C4-2B (cell line): ENCODE data around the gene IL21.

ENCODE experiments used
- H3K27ac ChIP-seq: fragments of 450-650 bp; 2 replicates; pipeline ENCODE4 v1.5.1; 2017
- ZFX ChIP-seq: fragments of 450-650 bp; IDR thresholded peaks from 2 replicates; pipeline ENCODE4 v1.6.1; 2017
- TF ChIP-seq, protein P1 (sequence below): fragments of 450-650 bp; conservative IDR thresholded peaks from 2 replicates; pipeline ENCODE4 v1.5.1; 2017; ENCODE audit warnings: mild to moderate bottlenecking

Gene IL21

GRCh38 chr4:122602277-122603142 is 18.4 kb downstream of the IL21 start:
- no peak for TF ChIP-seq ZFX
- TF ChIP-seq, protein P1, sequence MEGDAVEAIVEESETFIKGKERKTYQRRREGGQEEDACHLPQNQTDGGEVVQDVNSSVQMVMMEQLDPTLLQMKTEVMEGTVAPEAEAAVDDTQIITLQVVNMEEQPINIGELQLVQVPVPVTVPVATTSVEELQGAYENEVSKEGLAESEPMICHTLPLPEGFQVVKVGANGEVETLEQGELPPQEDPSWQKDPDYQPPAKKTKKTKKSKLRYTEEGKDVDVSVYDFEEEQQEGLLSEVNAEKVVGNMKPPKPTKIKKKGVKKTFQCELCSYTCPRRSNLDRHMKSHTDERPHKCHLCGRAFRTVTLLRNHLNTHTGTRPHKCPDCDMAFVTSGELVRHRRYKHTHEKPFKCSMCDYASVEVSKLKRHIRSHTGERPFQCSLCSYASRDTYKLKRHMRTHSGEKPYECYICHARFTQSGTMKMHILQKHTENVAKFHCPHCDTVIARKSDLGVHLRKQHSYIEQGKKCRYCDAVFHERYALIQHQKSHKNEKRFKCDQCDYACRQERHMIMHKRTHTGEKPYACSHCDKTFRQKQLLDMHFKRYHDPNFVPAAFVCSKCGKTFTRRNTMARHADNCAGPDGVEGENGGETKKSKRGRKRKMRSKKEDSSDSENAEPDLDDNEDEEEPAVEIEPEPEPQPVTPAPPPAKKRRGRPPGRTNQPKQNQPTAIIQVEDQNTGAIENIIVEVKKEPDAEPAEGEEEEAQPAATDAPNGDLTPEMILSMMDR = peak; percentile 71
- no peak overlapping the region for H3K27ac ChIP-seq

DNA sequence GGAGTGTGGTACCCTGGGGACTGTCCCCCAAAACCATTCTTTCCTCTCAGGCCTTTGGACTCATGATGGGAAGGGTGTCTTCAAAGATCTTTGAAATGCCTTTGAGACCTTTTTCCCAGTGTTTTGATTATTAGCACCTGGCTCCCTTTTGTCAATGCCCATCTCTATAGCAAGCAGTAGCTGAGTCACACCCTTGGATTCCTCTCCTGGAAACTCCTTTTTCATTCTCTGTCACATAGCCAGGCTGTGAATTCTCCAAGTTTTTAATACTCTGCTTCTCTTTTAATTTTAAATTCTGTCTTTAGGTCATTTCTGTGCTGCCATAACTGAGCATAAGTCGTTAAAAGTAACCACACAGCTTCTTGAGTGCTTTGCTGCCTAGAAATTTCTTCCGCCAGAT is 29.7 kb downstream of the IL21 start:
- TF ChIP-seq ZFX = no peak
- TF ChIP-seq, protein P1 = no peak
- H3K27ac ChIP-seq = no peak overlapping the region

DNA sequence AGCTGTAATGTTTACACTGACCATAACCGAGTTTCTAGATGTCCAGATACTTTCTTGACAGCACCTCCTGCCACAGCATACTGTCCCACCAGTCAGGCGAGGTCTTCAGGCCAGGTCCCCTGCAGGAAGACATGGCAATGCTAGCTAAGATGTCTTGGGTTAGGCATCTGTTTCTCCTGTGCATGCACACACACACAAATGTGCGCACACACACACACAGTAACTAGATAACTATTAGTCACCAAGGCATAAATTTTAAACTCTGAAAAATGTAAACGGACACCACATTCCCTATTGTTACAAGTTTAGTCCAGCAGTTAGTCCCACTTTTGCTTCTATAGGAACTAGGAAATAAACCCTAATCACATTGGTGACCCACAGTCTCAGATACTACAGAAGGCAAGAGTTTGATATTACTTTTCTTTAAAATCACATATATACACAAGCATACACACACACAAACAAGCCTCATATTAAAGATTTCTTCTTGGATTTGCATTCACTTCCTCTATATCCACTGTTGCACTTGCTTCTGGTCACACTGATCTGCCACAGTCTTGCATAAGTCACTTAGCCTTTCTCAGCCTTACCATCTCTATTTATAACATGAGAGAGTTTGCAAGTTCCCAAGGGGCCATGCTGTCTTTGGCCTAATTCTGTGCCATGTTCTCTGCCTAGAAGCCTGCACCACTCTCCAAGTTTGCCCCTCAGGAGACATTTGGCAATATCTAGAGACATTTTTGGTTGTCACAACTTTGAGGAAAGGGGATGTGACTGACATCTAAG is 32.2 kb downstream of the IL21 start:
- TF ChIP-seq, protein P1 = no peak
- no peak for TF ChIP-seq ZFX
- no peak overlapping the region for H3K27ac ChIP-seq

- H3K27ac ChIP-seq = no peak overlapping the region
- TF ChIP-seq, protein P1 = no peak
- TF ChIP-seq ZFX = no peak
These were observed 36.3 kb downstream of the IL21 start for GRCh38 chr4:122584519-122584918.

GRCh38 chr4:122583906-122584305 is 37.0 kb downstream of the IL21 start:
- no peak for TF ChIP-seq ZFX
- TF ChIP-seq, protein P1 = no peak
- H3K27ac ChIP-seq = no peak overlapping the region

DNA sequence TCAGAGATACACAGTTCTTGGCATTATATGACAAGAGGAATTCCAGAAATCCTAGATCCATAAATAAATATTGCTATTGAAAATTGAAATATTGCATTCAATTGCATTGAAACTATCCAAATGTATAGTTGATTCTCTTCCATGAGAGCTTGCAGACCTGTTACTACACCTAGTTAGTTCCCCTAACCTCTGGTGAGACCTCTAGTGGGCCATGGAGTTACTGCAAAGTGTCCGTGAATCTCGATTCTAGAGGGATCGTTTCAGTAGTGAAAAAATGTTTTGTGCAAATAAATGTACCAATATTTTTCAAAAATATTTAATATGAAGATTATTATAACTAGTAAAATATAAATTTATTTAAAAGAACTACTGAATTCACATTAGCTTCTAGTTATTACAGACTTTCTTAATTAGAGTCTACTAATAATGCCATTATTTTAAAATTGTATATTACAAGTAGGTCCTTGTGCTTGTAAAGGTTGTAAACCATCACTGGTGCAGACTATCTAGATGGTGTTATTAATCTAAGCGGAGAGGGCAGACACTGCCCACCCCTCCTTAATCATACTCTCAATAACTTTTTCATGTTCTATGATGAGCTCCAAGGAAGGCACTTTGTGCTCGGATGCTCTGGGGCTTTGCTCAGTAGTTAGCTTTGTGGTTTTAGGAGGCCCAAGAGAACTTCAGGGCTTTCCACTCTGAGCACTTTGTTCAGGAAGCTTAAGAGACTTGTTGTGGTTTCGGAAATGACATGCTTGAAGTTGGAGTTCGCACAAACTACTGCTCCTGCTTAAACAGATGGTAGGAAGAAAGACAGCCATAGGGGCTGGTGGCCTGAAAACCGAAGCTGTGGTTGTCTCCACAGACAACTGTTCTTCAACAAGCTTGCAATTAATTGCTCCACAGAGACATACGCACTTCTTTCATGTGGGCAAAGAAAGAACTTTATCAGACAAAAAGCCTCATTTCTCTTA is 42.8 kb downstream of the IL21 start:
- no peak for TF ChIP-seq ZFX
- TF ChIP-seq, protein P1 = peak; percentile 75
- no peak overlapping the region for H3K27ac ChIP-seq
